Skeletal muscle satellite cell (primary cell): ENCODE data around the gene PKP3.
"Not testable (repeated sequence)": the region's sequence is repeated elsewhere in the genome, so short reads cannot be mapped to it uniquely, and the experiment has no call there.

ENCODE experiments used
- H3K27me3 ChIP-seq: 2 replicates; pipeline ENCODE4 v1.7.0; 2013; ENCODE audit warnings: low read length; ENCODE audit not compliant: control insufficient read depth, insufficient read depth
- H3K36me3 ChIP-seq: 2 replicates; pipeline ENCODE4 v1.7.0; 2013; ENCODE audit warnings: mild to moderate bottlenecking, control low read depth, low read length; ENCODE audit not compliant: insufficient read depth
- H3K4me1 ChIP-seq: 2 replicates; pipeline ENCODE4 v1.7.0; 2013; ENCODE audit warnings: low read length; ENCODE audit not compliant: control insufficient read depth, insufficient read depth
- H3K4me2 ChIP-seq: 2 replicates; pipeline ENCODE4 v1.7.0; 2013; ENCODE audit warnings: mild to moderate bottlenecking, low read length
- H3K4me3 ChIP-seq: 2 replicates; pipeline ENCODE4 v1.7.0; 2013; ENCODE audit warnings: low read length
- H3K9ac ChIP-seq: 2 replicates; pipeline ENCODE4 v1.7.0; 2013; ENCODE audit warnings: mild to moderate bottlenecking, low read depth, low read length, moderate library complexity
- H3K9me3 ChIP-seq: replicated peaks from 2 replicates; pipeline ENCODE4 v1.7.0; 2013; ENCODE audit warnings: mild to moderate bottlenecking, control low read depth, low read length

PKP3 gene

GRCh38 chr11:393219-394033 lies 583 bp upstream of the PKP3 start:
- Histone ChIP-seq H3K4me2 (peak overlapping the region; percentile 32), H3K36me3 (no peaks in the 10 kb centered on the region), H3K9me3 (no peaks in the 10 kb centered on the region), H3K4me3 (no peak overlapping the region), H3K27me3 (peaks cover 7% of the 10 kb centered on the region), H3K4me1 (peaks cover 39% of the 10 kb centered on the region), H3K9ac (no peak overlapping the region)

- H3K4me3 ChIP-seq, result peak overlapping the region; percentile 0
These were observed 1.0 kb downstream of the PKP3 start for GRCh38 chr11:394858-395655.

GRCh38 chr11:395866-396265 lies 1.9 kb downstream of the PKP3 start:
- Histone ChIP-seq H3K4me1 (peaks cover 39% of the 10 kb centered on the region), H3K27me3 (no peaks in the 10 kb centered on the region), H3K9ac (no peak overlapping the region), H3K4me3 (no peak overlapping the region), H3K4me2 (no peak overlapping the region), H3K36me3 (no peaks in the 10 kb centered on the region), H3K9me3 (no peaks in the 10 kb centered on the region)

More at GRCh38 chr11:394858-395655, 1.0 kb downstream of the PKP3 start:
- Histone ChIP-seq H3K9me3 (no peaks in the 10 kb centered on the region), H3K9ac (no peak overlapping the region), H3K4me2 (peak overlapping the region; percentile 50), H3K4me1 (peaks cover 39% of the 10 kb centered on the region), H3K36me3 (no peaks in the 10 kb centered on the region), H3K27me3 (peaks cover under 1% of the 10 kb centered on the region)

GRCh38 chr11:396511-396947 lies 2.5 kb downstream of the PKP3 start:
- Histone ChIP-seq H3K9ac (peak overlapping the region; percentile 57), H3K9me3 (no peaks in the 10 kb centered on the region), H3K4me3 (peak overlapping the region; percentile 72), H3K4me1 (peaks cover 39% of the 10 kb centered on the region), H3K36me3 (no peaks in the 10 kb centered on the region), H3K4me2 (peak overlapping the region; percentile 96), H3K27me3 (no peaks in the 10 kb centered on the region)

- Histone ChIP-seq H3K4me3 (peak overlapping the region; percentile 72), H3K27me3 (no peaks in the 10 kb centered on the region), H3K36me3 (no peaks in the 10 kb centered on the region), H3K9ac (peak overlapping the region; percentile 57), H3K4me2 (peak overlapping the region; percentile 96), H3K4me1 (peaks cover 39% of the 10 kb centered on the region), H3K9me3 (no peaks in the 10 kb centered on the region)
These were observed 3.0 kb downstream of the PKP3 start for GRCh38 chr11:396948-397548.

- H3K36me3 ChIP-seq, result no peaks in the 10 kb centered on the region
- no peak overlapping the region for H3K4me3 ChIP-seq
- H3K9ac ChIP-seq, result no peak overlapping the region
- H3K4me2 ChIP-seq, result no peak overlapping the region
- no peaks in the 10 kb centered on the region for H3K9me3 ChIP-seq
- peaks cover 29% of the 10 kb centered on the region for H3K4me1 ChIP-seq
- no peaks in the 10 kb centered on the region for H3K27me3 ChIP-seq
These were observed 4.8 kb downstream of the PKP3 start for GRCh38 chr11:398826-399225.

- H3K4me3 ChIP-seq, result no peak overlapping the region
- H3K4me2 ChIP-seq, result no peak overlapping the region
- no peaks in the 10 kb centered on the region for H3K9me3 ChIP-seq
- peaks cover 19% of the 10 kb centered on the region for H3K4me1 ChIP-seq
- H3K9ac ChIP-seq, result no peak overlapping the region
- no peaks in the 10 kb centered on the region for H3K36me3 ChIP-seq
- H3K27me3 ChIP-seq, result no peaks in the 10 kb centered on the region
These were observed 5.8 kb downstream of the PKP3 start for GRCh38 chr11:399731-400211.

GRCh38 chr11:400241-400689 lies 6.3 kb downstream of the PKP3 start:
- no peak overlapping the region for H3K4me3 ChIP-seq
- H3K9ac ChIP-seq, result no peak overlapping the region
- no peaks in the 10 kb centered on the region for H3K27me3 ChIP-seq
- H3K4me2 ChIP-seq, result no peak overlapping the region
- H3K4me1 ChIP-seq, result peaks cover 16% of the 10 kb centered on the region
- no peaks in the 10 kb centered on the region for H3K9me3 ChIP-seq
- H3K36me3 ChIP-seq, result no peaks in the 10 kb centered on the region

- H3K9me3 ChIP-seq, H3K4me2 ChIP-seq, H3K36me3 ChIP-seq, H3K9ac ChIP-seq, H3K27me3 ChIP-seq, H3K4me3 ChIP-seq: not testable (repeated sequence)
- H3K4me1 ChIP-seq, result peaks cover 20% of the 10 kb centered on the region
These were observed 7.2 kb downstream of the PKP3 start for GRCh38 chr11:401196-401595.

- no peak overlapping the region for H3K9ac ChIP-seq
- H3K4me3 ChIP-seq, result no peak overlapping the region
These were observed 9.2 kb downstream of the PKP3 start for GRCh38 chr11:403021-403760.

More at GRCh38 chr11:403021-403760, 9.2 kb downstream of the PKP3 start:
- H3K4me2 ChIP-seq, result no peak overlapping the region
- no peaks in the 10 kb centered on the region for H3K36me3 ChIP-seq
- no peaks in the 10 kb centered on the region for H3K9me3 ChIP-seq
- no peaks in the 10 kb centered on the region for H3K27me3 ChIP-seq
- H3K4me1 ChIP-seq, result peaks cover 14% of the 10 kb centered on the region
